Epithelial cell of proximal tubule (primary cell): ENCODE measurements around the gene OTULIN. TPM values are rescaled to one million over a fixed set of nuclear protein-coding genes. Genes with fewer than 3 reads are reported as not detected.

Experiments used
- DNase-seq: peaks from one replicate; pipeline ENCODE4 v3.0.0-alpha.2; 2011; ENCODE audit warnings: low read depth
- H3K4me3 ChIP-seq: 2 replicates; pipeline ENCODE4 v1.5.1; 2011; ENCODE audit warnings: low read depth, mild to moderate bottlenecking, low read length
- CTCF ChIP-seq: conservative IDR thresholded peaks from 2 replicates; pipeline ENCODE4 v1.5.1; 2012; ENCODE audit warnings: low read depth, mild to moderate bottlenecking, low read length
- total RNA-seq: library from RNA; depleted of rRNA; stranded (reverse); fragments of >200 nt; gene quantifications from 2 replicates; pipeline ENCODE4 v1.2.3, GENCODE V29; 2015

The OTULIN gene
- total RNA-seq, 1 donor from 2014 or later, result 32.9 TPM

GRCh38 chr5:14743601-14744295 lies 79.2 kb downstream of the OTULIN start:
- no peak for TF ChIP-seq CTCF
- H3K4me3 ChIP-seq, result no peak overlapping the region
- no peak for DNase-seq

- no peak overlapping the region for H3K4me3 ChIP-seq
- no peak for DNase-seq
- no peak for TF ChIP-seq CTCF
These were observed 80.0 kb downstream of the OTULIN start for GRCh38 chr5:14744296-14745187.

- no peak for DNase-seq
- no peak overlapping the region for H3K4me3 ChIP-seq
- TF ChIP-seq CTCF, result no peak
These were observed 80.7 kb downstream of the OTULIN start for GRCh38 chr5:14745188-14745563.

- no peak overlapping the region for H3K4me3 ChIP-seq
- no peak for DNase-seq
- no peak for TF ChIP-seq CTCF
These were observed 81.2 kb downstream of the OTULIN start for GRCh38 chr5:14745753-14746152.

GRCh38 chr5:14748180-14748900 lies 83.8 kb downstream of the OTULIN start:
- DNase-seq, result no peak
- no peak for TF ChIP-seq CTCF
- no peak overlapping the region for H3K4me3 ChIP-seq

Other genes with a start within 250 kb of the OTULIN start
- 1.8 and 4.3 TPM in 2 replicates for gene OTULINL, start 82.9 kb upstream of the OTULIN start, total RNA-seq
- gene ANKH, start 207.1 kb downstream of the OTULIN start, total RNA-seq, result 9.5 and 10.3 TPM in 2 replicates